Measurements from ENCODE around the gene FBXO47. TPM values are rescaled to one million over a fixed set of nuclear protein-coding genes. Genes with fewer than 3 reads are reported as not detected.

Gene FBXO47
- total and polyA plus RNA-seq, 11 donors = 0.11 TPM; not detected in 10

DNA sequence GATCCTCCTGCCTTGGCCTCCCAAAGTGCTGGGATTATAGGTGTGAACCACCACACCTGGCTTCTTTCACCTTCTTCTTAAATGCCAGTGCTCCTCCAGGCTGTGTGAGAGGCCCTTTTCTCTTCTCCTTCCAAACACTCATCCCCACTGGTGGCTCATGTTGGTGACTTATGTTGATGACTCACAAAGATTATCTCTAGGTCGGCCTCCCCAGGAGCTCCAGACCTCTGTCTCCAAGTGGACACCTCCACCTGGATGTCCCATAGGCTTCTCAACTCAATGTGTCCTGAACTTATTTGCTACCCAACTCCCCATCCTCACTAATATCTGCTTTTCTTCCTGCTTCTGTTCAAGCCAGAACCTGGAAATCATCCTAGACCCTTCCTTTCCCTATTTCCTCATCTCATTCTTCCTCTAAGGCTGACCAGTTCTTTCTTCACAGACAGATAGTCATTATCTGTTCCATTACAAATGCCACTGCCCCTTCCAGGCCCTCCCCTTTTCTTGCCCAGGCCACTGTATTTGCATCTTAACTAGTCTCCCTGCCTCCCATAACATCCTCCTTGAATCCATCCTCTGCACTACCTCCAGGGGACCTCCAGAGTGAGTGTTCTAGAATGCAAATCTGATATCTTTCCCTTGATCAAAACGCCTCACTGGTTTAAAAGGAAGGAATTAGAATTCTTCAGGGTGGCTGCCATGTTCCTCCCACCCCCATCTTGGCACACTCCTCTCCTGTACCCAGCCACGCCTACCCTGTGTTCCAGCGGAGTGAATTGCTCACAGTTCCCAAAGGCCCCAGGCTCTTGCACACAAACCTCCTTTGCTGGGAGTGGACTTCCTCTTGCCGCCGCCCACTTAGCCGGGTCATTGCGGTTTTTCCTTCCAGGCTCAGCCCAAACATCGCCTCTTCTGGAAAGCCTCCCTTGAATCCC is 34.8 kb upstream of the FBXO47 start:
- TF ChIP-seq POLR2A (IDR thresholded peaks at IDR 0.05) = no peak
- TF ChIP-seq, protein P1, sequence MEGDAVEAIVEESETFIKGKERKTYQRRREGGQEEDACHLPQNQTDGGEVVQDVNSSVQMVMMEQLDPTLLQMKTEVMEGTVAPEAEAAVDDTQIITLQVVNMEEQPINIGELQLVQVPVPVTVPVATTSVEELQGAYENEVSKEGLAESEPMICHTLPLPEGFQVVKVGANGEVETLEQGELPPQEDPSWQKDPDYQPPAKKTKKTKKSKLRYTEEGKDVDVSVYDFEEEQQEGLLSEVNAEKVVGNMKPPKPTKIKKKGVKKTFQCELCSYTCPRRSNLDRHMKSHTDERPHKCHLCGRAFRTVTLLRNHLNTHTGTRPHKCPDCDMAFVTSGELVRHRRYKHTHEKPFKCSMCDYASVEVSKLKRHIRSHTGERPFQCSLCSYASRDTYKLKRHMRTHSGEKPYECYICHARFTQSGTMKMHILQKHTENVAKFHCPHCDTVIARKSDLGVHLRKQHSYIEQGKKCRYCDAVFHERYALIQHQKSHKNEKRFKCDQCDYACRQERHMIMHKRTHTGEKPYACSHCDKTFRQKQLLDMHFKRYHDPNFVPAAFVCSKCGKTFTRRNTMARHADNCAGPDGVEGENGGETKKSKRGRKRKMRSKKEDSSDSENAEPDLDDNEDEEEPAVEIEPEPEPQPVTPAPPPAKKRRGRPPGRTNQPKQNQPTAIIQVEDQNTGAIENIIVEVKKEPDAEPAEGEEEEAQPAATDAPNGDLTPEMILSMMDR (IDR thresholded peaks at IDR 0.05) = peak in 1 of 12 donors; percentile 12
- peaks cover 0 to 41% (median 21%) of the 10 kb centered on the region in 12 donors for H3K4me1 ChIP-seq
- peak; percentile 85 to 93 (median 90) for DNase-seq
- WGBS, 4 donors = 29 to 48% (median 37%) methylated on average over 9 of the region's 9 CpGs
- H3K27me3 ChIP-seq = no peaks in the 10 kb centered on the region
- peak; percentile 91 to 96 (median 94) for ATAC-seq
- H3K27ac ChIP-seq = peak overlapping the region; percentile 84 to 98 (median 94)
- peak overlapping the region in 9 of 12 donors; percentile 20 to 51 (median 30) for H3K4me3 ChIP-seq
- H3K9me3 ChIP-seq = peaks cover 0 to 14% (median 6%) of the 10 kb centered on the region in 12 donors
- no peaks in the 10 kb centered on the region for H3K36me3 ChIP-seq
- intact Hi-C loops (cut with DNase I) = loop anchor here in 4 of 10 donors (5.0 to 10.0 kb wide), 3 partner anchors 53 to 150 kb away; partner anchors contain the start of gene PLXDC1 (in 1 of the 4)

DNA sequence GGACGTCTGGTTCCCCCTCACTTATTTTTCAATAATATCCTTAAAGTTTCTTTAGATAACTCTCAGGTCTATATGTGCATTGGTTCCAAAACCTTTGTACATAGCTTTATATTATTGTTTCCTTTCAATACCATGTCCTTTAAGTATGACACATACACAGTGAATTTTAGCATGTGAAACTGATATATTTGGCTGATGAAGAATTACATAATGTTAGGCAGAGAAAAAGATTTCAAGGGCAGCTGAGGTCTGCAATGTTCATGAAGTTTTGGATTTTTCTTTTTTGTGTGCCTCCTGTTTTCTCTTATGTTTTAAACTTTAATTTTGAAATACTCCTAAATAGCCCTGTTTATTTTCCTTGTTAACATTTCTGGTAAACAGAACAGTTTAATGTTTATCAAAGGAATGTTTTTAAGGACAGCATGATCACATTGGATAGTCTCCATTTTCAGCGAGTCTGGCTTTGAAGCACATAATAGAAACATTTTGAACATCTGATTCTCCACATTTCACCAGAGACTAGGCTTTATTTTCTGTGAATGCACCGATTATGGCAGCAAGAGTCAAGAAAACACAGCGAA is 32.9 kb upstream of the FBXO47 start:
- Histone ChIP-seq H3K36me3 (no peaks in the 10 kb centered on the region), H3K4me3 (no peak overlapping the region), H3K27ac (peak overlapping the region in 11 of 12 donors; percentile 26 to 98 (median 87)), H3K4me1 (peaks cover 0 to 41% (median 21%) of the 10 kb centered on the region in 12 donors), H3K9me3 (peaks cover 0 to 23% (median 15%) of the 10 kb centered on the region in 12 donors), H3K27me3 (no peaks in the 10 kb centered on the region)
- no peak for TF ChIP-seq POLR2A (IDR thresholded peaks at IDR 0.05)
- WGBS, 4 donors = 63 to 67% (median 64%) methylated on average over 4 of the region's 4 CpGs
- intact Hi-C loops (cut with DNase I) = loop anchor here in 4 of 10 donors (5.0 to 10.0 kb wide), 3 partner anchors 55 to 152 kb away; partner anchors contain the start of gene PLXDC1 (in 1 of the 4)
- ATAC-seq (no peak), DNase-seq (no peak)

DNA sequence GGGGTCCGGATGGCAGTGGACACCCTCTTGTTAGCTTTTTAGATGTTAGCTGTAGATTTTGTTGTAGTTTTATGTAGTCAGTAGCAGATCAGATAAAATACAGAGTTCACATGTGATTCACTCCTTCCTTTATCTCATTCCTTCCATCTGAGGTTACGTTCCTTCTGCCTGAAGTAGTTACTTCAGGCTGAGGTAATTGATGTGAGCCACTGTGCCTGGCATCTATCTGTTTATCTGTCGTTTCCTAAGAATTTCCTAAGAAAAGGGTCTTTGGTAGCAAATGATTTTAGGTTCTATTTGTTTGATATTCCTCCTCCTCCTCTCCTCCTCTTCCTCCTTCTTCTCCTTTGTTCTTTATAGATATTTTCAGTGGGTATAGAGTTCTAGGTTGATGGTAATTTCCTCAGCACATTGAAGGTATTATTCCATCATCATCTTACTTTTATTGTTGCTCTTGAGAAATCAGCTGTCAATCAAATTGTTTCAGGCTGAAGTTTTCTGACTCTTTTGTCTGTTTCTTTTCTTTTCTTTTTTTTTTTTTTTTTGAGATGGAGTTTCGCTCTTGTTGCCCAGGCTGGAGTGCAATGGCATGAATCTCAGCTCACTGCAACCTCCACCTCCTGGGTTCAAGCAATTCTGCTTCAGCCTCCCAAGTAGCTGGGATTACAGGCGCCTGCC is 29.6 kb upstream of the FBXO47 start:
- Histone ChIP-seq H3K36me3 (no peaks in the 10 kb centered on the region), H3K9me3 (peaks cover 0 to 23% (median 15%) of the 10 kb centered on the region in 12 donors), H3K27ac (no peak overlapping the region), H3K4me1 (peaks cover 0 to 27% (median 8%) of the 10 kb centered on the region in 12 donors), H3K27me3 (no peaks in the 10 kb centered on the region), H3K4me3 (no peak overlapping the region)
- intact Hi-C loops (cut with DNase I) = no loop called here
- no peak for DNase-seq
- 92 to 95% (median 94%) methylated on average over 5 of the region's 5 CpGs for WGBS, 4 donors
- ATAC-seq = no peak
- TF ChIP-seq, protein P1 (IDR thresholded peaks at IDR 0.05) = no peak
- no peak for TF ChIP-seq POLR2A (IDR thresholded peaks at IDR 0.05)

DNA sequence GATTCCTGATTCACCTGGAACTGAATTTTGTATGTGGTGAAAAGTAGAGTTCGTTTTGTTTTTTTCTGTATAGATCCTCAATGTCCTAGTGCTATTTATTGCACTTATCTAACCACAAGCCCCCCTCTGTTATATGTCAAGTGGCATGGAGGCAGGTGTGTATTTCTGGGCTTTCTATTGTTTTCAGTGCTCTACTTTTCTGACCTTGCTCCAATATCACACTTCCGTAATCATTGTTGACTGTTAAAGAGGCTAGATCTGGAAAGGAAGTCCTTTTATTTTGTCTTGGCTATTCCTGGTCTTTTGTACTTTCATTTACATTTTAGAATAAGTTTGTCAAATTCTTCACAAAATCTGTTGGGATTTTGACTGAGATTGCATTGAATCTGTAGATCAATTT is 26.8 kb upstream of the FBXO47 start:
- Histone ChIP-seq H3K4me1 (peaks cover 0 to 11% (median 0%) of the 10 kb centered on the region in 12 donors), H3K4me3 (no peak overlapping the region), H3K36me3 (no peaks in the 10 kb centered on the region), H3K27ac (peak overlapping the region in 4 of 12 donors; percentile 11 to 63 (median 54)), H3K9me3 (peaks cover 0 to 23% (median 15%) of the 10 kb centered on the region in 12 donors), H3K27me3 (no peaks in the 10 kb centered on the region)
- DNase-seq (no peak), ATAC-seq (peak in 1 of 4 donors; percentile 69)
- intact Hi-C loops (cut with DNase I) = loop anchor here in 1 of 10 donors (5.0 kb wide), 1 partner anchor 73 kb away; no protein-coding TSS in a partner anchor
- 22 to 51% (median 22%) methylated on average over 2 of the region's 2 CpGs for WGBS, 4 donors
- TF ChIP-seq, protein P1 (IDR thresholded peaks at IDR 0.05) = no peak
- no peak for TF ChIP-seq POLR2A (IDR thresholded peaks at IDR 0.05)
